HepG2 (cell line): ENCODE measurements around the gene SPATS2. TPM values are rescaled to one million over a fixed set of nuclear protein-coding genes. Genes with fewer than 3 reads are reported as not detected.

Experiments used
- ATF5 ChIP-seq: sonication (generic); formaldehyde crosslinking; IDR thresholded peaks from 2 replicates; pipeline ENCODE4 v1.4.0; 2020; ENCODE audit warnings: mild to moderate bottlenecking, low read depth, missing genetic modification reagents
- IRF9 ChIP-seq: sonication (generic); formaldehyde crosslinking; IDR thresholded peaks from 2 replicates; pipeline ENCODE4 v1.8.0; 2022; ENCODE audit warnings: missing genetic modification reagents, mild to moderate bottlenecking, borderline replicate concordance
- NR2F6 ChIP-seq, 2 experiments: IDR thresholded peaks; 2 replicates each; pipeline ENCODE4 v1.6.1; 2016; ENCODE audit warnings: antibody characterized with exemption in 1 of 2, mild to moderate bottlenecking in 1 of 2
- PRDM10 ChIP-seq: sonication (generic); formaldehyde crosslinking; IDR thresholded peaks from 2 replicates; pipeline ENCODE4 v1.4.0; 2020; ENCODE audit warnings: low read depth, missing genetic modification reagents
- TEAD2 ChIP-seq: sonication (generic); formaldehyde crosslinking; IDR thresholded peaks from 2 replicates; pipeline ENCODE4 v1.9.0; 2021; ENCODE audit warnings: missing genetic modification reagents
- ZFP1 ChIP-seq: IDR thresholded peaks from 2 replicates; pipeline ENCODE4 v1.6.1; 2016
- ZHX2 ChIP-seq, 2 experiments: sonication (generic) in 1 of 2; formaldehyde crosslinking in 1 of 2; IDR thresholded peaks; 2 replicates each; pipeline versions ENCODE4 v1.6.1 to v1.9.0; 2014 to 2022; ENCODE audit warnings: antibody characterized with exemption in 1 of 2, borderline replicate concordance in 1 of 2, inconsistent platforms in 1 of 2, low read depth in 1 of 2, missing genetic modification reagents in 1 of 2
- ZNF20 ChIP-seq: sonication (generic); formaldehyde crosslinking; IDR thresholded peaks from 2 replicates; pipeline ENCODE4 v1.4.0; 2020; ENCODE audit warnings: mild to moderate bottlenecking, moderate library complexity, missing genetic modification reagents
- ZSCAN20 ChIP-seq: sonication (generic); formaldehyde crosslinking; IDR thresholded peaks from 2 replicates; pipeline ENCODE4 v1.4.0; 2020; ENCODE audit warnings: missing genetic modification reagents, mild to moderate bottlenecking, borderline replicate concordance
- polyA plus RNA-seq, 8 experiments: library from polyadenylated mRNA; depleted of rRNA in 3 of 8; stranded (reverse) in 7 of 8; unstranded in 1 of 8; fragments of >200 nt; fragmentation: Illumina TruSeq in 4 of 8; extraction: Trizol in 4 of 8; gene quantifications; 2 replicates each; pipeline versions ENCODE4 v1.2.1 to v1.2.3, GENCODE V29; 2011 to 2016; ENCODE audit warnings: low read depth in 4 of 8, missing spikeins in 1 of 8, mixed read lengths in 1 of 8; ENCODE audit not compliant: insufficient read depth in 1 of 8
- total RNA-seq, 5 experiments: library from RNA; depleted of rRNA; stranded (reverse); fragments of >200 nt; fragmentation: Illumina TruSeq; extraction: Trizol; gene quantifications; 2 replicates each; pipeline ENCODE4 v1.2.3, GENCODE V29; 2016; ENCODE audit warnings: low read depth in 1 of 5

Gene SPATS2
- total and polyA plus RNA-seq, 2 of the 13 experiments (the other 11 are each of a cell fraction or from before 2014, with no cell fraction given) = 19.3 to 28.1 TPM

- TF ChIP-seq PRDM10 (CRISPR knock-in tag) (no peak), ATF5 (CRISPR knock-in tag) (no peak), ZSCAN20 (no peak), IRF9 (CRISPR knock-in tag) (no peak), ZNF20 (no peak), TEAD2 (CRISPR knock-in tag) (no peak), ZHX2 (IDR thresholded peaks at IDR 0.05; ENCODE audit: low read depth) (no peak), ZHX2 (CRISPR knock-in tag; IDR thresholded peaks at IDR 0.05; ENCODE audit: borderline replicate concordance) (no peak), NR2F6 (IDR thresholded peaks at IDR 0.05) (no peak), NR2F6 (CRISPR knock-in tag; IDR thresholded peaks at IDR 0.05) (no peak), ZFP1 (no peak)
Observed at GRCh38 chr12:49476091-49476490, 108.8 kb downstream of the SPATS2 start (continued).
